Pons (tissue), 1 donor: Measurements from ENCODE around the gene NCR3LG1.

Experiments
- DNase-seq: peaks from one replicate; pipeline ENCODE4 v3.0.0-alpha.2; 2016; ENCODE audit warnings: low spot score

NCR3LG1 gene, protein sequence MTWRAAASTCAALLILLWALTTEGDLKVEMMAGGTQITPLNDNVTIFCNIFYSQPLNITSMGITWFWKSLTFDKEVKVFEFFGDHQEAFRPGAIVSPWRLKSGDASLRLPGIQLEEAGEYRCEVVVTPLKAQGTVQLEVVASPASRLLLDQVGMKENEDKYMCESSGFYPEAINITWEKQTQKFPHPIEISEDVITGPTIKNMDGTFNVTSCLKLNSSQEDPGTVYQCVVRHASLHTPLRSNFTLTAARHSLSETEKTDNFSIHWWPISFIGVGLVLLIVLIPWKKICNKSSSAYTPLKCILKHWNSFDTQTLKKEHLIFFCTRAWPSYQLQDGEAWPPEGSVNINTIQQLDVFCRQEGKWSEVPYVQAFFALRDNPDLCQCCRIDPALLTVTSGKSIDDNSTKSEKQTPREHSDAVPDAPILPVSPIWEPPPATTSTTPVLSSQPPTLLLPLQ

DNA sequence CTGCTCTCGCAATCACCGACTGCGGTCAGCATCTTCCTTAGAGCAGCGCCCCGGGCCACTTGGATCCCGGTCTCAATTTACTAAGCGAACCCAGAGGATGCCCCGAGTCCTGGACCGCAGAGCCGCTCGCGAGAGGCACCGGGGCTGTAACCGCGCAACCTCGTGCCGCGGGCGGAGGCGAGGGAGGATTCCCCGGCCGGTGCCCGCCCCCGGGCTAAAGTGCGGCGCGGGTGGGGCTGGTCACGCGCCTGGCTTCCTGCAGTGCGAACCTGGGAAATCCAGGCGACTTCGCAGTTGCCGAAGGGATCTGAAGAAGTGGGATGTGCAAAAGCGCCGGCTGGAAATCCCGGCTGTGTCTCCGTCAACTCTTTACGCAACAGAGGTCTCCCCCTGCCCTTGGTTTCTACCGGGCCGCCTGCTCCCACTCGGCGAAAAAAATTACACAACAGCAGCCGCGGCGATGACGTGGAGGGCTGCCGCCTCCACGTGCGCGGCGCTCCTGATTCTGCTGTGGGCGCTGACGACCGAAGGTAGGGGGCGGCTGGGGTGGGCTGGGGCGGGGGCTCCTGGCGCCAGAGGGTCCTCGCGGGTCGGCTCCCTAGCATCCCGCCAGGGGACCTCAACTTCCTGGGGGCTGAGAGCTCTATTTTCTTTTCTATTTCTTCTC, at the start of gene NCR3LG1:
NCR3LG1 (plus strand) TSS at position 291 of the 667 bp plus-strand sequence; CDS start at position 461, 170 bp downstream.
- peak; percentile 15 for DNase-seq

DNA sequence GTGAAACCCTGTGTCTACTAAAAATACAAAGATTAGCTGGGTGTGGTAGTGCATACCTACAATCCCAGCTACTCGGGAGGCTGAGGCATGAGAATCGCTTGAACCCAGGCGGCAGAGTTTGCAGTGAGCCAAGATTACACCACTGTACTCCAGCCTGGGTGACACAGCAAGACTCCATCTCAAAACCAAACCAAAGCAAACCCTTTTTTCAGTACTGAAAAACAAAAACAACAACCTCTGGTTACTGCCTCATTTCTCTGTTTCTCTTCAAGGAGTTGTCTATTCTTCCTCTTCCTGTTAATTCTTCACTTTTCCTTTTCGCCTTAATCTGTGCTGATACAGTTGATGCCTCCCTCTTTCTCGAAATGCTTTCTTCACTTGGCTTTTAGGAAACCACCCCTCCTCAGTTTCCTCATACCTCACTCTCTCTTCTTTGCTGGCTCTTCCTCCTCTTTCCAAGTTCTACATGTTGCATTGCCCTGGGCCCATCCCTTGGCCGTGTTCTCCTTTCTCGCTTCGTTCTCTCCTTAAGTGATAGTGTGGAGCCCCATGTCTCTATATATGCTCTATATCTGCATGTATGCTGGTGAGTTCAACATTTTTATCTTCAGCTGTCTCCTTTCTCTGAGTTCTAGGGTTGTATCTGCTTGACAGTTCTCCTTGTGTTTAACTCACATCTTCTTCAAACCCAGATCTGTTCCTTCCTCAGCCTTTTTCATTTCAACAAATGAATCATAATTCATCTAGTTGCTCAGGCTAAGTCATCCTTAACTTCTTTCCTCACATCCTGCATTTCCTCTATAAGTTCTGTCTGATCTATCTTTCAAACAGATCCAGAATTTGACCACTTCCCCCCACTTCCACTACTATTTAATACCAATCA, 38.0 kb upstream of the NCR3LG1 start:
- DNase-seq = no peak

DNA sequence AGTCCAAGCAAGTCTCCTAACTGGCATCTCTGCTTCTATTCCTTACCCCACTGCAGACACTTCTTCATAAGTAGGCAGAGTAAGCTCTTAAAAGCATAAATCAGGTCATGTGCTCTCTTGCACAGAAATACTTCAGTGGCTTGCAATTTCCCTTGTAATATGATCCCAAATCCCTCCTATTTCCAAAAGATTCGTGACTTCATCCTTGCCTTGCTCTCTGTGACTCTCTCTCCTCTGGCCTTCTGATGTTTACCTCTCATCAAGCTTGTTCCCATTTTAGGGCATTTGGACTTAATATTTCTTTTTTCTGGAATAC, 37.4 kb upstream of the NCR3LG1 start:
- DNase-seq = no peak

DNA sequence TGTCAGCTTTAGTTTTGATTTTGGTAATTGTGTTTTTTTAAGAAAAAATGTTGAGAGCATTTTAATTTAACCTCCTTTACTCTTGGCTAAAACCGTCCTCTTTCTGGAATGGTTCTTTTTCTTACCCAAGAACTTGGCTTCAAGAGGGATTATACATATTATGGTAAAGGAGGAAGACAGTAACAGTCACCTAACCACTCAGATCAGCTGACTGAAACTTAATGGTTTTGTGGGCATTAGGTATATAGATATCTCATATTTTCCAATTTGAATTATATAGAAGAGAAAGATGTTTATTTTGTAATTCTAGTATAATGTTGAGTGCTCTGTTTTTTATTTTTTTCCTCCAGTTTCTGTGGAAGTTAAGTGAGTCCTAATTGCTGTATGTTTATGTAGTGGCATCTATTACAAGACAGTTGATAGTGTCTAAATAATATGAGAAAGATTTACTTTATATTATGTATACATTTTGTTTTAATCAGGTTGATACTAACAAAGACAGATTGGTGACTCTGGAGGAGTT, 36.6 kb upstream of the NCR3LG1 start:
- DNase-seq = no peak

DNA sequence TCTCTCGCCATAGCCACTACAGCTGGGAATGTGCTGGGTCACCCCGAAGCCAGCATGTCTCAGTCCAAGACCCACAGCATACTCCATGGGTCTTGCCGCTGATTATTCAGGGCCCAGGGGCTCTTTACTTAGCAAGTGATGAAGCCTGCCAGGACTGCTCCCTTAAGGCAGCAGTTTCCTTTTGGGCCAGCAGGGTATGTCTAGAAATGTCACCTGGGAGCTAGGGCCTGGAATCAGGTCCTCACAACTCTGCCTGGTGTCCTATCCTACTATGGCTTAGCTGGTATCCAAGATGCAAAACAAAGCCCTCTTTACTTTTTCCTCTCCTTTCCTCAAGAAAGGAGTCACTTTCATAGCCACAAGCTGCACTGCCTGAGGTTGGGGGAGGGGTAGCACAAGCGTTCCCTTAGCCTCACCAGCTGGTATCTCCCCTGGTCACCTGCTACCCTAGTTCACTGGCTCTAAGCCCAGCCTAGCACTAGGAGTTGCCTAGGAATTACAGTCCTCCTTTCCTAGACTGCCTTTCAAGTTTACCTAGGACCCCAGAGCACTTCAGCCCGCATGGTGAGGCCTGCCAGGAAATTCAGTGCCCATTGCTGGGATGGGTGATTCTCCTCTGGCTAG, 22.6 kb upstream of the NCR3LG1 start:
- no peak for DNase-seq

DNA sequence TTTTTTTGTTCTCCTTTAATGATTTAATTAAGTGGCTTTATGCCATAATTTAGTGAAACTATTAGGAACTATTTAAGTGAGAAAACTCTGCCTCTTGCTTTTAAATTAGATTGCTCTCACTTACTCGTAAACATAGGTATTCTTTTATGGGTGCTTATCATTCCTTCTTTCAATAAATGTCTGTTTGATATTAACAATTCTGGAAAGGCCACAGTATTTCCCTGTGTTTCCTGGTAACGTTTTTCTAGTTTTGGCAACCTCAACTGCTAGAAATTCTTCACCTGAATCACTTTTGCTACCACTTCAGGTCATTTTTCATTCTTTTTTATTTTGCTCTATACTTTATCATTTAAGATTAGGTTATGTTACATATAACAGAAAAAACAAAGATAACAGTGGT, 19.9 kb upstream of the NCR3LG1 start:
- DNase-seq = no peak

DNA sequence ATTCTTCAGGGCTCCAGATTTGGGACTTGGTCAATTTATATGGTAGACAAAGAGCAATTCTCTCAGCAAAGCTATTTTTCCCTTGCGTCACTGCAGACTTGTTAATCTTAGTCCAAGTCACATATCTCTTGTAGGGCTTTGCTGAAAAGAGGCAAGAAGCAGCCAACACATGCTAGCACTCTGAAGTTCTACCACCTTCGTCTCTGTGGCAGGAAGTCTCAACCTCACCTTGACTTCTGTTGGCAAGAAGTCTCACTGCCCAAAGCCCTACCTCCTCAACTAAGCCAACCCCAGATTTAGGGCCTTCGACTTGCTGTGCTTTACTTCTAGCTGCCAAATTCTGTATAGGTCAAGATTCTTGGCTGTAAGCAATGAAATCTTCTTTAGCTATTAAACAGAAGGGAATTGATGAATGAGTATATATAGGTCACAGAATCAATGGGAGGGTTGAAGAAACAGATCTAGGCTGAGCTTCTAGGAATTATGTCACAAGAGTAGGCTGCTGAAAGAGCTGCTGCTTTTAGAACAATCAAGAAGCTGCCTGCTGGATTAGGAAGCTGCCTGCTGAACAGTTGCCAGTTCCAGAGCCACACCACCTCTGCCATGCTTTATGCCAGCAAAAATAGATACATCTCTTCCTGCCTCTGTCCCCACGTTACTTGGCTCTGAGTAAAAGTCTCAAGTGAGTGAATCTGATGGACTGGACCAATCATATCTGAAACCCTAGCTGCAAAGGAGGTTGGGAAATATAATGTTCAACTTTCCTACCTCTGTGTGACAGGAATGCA, 17.6 kb upstream of the NCR3LG1 start:
- no peak for DNase-seq

DNA sequence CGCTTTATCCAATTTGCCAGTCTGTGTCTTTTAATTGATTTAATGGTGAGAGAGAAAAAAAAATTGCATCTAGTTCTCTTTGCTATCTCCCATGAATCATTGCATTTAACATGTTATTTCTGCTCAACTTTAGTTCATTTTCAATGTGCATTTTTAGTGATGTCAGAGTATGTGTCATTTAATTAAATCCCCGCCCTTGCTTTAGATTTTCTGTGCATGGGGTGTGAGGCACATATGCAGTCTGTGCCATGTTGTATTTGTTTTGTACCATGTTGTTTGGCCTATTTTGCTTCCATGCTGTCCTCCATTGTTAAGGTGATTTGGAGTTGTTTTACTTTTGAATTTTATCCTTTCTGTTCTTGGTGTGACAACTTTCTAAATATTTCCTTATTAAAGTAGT, 8.3 kb upstream of the NCR3LG1 start:
- no peak for DNase-seq

DNA sequence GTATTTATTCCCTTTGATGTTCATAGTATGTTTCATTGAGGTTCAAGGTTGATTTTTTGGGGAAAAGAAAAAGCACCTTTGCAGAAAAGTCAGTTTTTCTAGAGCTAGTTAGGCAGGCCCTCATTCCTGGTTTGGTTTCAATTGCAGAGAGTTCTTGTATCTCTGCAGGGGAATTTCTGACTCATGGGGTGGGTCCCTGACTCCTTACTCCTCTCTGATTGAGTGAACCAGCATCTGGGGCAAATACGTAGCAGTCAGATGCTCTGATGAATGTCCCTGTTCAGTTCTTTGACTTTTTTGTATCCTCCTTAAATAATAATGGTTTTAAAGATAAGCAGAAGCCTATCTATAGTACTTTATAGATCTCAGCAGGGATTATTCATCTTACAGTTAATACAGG, 7.7 kb upstream of the NCR3LG1 start:
- no peak for DNase-seq

DNA sequence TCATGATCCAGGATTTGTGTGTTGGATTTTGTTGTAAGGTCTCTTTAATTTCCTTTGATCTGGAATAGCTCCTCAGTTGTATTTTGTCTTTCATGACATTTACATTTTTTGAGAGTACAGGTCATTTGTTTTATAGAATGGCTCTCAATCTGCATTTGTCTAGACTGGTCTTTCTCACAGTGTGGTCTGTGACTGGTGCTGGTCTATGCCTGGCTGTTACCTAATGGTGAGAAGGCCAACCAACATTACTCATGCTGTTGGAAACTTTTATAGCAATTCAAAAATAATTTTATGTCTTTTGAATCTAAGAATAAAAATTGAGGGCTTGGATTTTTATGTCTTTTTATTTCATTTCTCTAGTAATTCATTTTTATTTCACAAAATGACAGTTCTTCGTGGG, 3.9 kb upstream of the NCR3LG1 start:
- DNase-seq = no peak

DNA sequence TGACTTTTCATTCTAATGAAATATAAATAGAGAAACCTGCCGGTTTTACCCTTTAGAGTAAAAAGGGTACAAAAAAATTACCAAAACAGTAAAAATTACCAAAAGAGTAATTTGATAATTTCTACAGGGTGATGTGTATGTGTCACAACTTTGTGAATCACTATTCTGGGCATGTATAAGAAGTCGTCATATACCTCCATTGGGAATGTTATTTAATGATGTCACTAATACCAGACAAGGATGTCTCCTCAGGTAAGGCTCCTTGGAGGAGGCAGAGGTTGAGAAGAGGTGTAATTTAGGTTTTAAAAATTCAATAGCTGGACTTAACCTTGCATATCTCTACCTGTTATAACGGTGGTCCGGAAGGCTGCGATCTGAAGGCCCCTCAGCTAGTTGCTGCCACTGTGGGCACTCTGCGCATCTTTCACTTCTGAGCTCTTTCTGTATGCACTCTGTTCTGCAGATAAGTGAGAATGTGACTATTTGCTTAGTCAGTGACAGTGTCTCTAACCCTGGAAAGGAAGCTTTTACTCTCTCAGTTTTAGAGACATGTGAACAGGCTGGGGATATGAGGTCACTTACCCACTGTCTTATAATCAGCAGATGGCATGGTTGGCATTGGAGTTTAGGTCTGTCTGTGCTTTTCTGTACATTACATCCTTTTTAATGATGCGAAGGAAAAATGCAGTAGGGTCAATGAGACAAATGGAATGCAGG, 987 bp upstream of the NCR3LG1 start:
- DNase-seq = no peak

DNA sequence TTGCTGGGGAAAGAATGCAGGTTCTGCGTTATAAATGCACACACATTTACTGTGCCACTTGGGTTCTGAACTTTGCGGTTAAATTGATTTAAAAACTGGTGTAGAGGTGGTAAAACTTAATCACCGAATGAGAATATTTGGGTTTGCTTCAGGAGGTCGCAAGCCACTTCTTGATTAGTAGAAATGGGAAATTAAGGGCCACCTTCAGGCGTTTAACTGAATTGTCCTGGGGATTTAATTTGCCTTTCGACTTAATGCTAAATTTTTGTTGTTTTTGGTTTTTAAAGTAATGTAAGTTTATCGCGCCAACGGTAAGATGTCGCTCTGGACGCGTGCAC, 459 bp upstream of the NCR3LG1 start:
- no peak for DNase-seq

DNA sequence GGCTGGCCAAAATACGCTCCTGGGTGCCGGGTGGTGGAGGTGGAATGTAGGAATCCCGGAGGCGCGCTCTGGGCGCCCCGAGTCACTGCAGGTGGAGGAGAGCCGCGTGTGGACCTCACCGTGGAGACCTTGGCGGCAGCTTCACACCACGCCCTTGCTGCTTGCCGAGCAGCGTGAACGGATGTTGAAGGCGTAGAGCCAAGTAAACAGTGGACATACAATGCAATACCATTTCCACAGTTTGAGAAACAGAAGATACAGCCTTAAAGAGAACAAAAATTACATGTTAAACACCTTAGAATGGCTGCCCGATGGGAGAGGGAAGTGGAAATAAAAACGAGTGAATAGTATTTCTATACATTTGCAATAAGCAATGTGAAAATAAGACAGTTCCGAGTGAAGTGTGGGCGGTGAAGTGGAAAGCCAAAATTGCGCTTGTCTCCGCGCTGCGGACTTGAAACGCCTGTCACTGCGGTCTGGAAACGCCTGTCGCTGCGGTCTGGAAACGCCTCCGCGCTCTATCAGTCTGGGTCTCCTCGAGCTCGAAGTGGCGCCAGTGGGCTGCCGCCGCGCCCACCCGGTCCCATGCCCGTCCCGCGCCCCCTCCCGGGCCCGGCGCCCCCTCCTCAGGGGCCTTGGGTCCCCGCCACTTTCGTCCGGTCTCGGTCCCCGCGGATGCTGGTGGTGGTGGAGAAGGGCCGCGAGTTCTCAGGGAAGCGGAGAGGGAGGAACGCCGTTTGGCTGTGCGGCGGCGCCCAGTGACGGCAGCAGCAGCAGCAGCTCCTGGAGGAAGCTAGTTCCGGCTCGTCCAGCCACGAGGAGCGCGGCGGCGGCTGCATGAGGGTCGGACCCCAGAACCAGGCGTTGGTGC, 1.6 kb downstream of the NCR3LG1 start:
- DNase-seq = peak; percentile 30

DNA sequence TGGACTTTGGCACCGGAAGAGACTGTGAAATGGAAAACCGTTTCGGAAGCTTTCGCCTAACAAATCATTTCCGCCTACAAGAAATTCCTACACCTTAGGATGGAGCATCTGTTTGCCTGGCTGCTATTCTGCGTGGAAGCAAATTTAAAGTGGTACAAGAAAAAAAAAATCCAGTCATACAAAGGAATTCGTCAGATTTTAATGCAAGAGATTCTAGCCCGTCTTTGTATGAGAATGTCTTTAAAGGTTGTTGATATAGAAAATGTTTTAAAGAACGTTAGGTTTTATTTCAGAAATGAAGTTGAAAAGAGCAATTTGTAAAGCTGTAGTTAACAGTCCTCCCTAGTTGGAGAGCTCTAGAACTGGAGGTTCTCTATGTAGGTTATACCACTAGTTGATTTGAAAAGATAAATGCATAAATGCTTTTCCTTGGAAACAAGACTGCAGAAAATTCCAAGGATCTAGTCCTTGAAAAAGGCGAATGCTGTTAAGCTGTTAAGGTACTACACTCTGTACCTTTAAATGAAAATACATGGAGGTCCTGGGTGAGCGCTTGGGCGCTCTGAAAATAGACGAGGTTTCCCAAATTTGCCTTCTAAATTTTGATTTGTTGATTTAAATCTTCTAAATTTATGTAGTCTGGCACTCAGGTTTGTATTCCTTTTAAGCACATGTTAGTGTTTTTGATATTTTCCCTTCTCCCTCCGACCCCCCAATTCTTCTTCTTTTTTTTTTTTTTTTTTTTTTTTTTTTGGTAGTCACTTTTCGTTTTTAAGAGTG, 2.4 kb downstream of the NCR3LG1 start:
- peak; percentile 23 for DNase-seq

DNA sequence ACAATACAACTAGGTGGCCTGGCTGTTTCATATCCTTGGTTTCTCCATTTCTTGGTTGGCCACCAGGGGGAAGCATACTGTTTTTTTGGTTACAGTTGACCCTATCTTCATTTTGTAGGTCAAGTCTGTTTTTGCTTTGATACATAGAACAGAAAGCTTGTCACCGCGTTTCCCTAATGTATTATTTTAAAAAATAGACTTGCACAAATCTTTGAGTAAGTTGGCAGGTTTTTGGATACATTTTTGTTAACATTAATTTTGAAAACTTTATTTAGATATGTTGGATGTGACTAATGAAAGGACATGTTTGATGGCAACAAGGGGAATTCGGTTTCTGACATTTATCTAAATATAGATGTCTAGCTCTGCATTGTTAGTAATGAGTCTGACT, 3.0 kb downstream of the NCR3LG1 start:
- DNase-seq = peak; percentile 77

DNA sequence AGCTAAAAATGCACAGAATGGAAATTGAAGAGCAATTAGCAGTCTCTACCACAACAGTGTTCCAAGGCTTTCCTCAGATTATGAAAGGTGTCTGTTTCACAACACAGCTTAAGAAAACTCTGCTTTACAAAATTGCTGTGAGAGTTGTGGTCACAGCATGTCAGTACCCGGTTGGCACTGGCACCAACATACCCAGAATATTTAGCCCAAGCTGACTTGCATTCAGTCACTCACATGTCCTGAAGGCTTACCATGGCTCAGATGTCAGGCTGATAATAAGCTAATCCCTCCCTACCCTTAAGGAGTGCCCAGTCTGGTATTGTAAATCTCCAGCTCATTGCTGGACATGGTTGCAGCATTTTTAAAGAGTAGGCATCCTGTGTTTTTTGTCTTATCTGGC, 14.9 kb downstream of the NCR3LG1 start:
- no peak for DNase-seq

DNA sequence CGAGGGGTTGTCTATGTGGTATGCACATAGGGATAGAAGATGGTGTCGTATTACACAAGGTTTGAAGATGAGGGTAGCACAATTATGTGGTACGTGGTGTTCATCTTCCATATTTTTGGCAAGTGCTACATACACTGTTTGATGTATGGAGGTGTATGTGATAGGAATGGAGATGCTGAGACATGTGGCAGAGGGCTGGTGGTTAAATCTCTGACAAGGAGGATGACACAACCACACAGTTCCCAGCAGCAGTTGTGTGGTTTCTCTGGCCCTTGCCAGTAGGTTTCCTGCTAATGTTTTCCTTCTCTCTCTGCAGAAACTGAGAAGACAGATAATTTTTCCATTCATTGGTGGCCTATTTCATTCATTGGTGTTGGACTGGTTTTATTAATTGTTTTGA, 17.0 kb downstream of the NCR3LG1 start:
- no peak for DNase-seq

DNA sequence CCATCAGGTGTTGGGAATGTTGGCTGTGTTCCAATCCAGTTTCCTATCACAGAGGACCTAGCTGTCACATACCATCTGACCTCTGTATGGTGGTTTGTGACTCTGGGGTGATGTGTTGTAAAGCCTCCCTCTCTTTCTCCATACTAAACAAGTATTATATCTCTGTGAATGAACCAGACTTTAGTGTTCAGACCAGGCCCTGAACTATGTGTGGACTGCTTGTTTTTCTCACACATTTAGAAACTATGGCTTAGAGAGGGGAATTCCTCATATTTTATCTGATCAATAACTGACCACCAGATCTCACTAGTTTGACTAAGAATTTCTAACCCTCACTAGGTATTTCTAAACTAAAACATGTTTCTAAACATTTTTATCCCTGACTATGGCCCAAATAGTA, 17.5 kb downstream of the NCR3LG1 start:
- DNase-seq = no peak

DNA sequence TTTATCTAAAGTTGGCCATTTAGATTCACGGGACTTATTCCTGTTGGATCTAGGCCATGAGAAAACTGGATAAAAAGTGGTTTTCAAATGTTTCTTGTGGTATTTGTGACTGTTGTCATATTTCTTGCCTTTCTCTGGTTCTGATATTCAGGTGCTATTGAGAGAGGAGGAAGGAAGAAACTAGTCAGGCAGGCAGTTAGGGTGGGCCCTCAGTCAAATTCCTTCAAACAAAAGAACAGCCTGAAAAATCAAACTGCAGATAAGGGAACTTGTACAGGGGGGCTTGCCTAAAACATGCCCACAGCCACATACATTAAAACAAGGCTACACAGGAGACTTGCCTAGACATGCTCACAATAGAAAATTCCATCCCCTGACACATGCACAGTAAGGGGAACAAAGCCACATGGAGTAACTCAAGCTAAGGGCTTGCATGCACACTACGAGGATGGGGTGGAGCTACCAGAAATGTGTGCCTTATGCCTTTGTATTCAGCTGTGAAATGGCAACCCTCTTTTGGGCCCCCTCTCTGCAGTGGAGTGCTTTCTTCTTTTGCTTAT, 18.2 kb downstream of the NCR3LG1 start:
- DNase-seq = no peak
